ENCODE measurements around the gene CSRP1. TPM values are rescaled to one million over a fixed set of nuclear protein-coding genes. Genes with fewer than 3 reads are reported as not detected.
A peak's percentile ranks its signal among the peaks of the same experiment; 100 is the strongest.

Gene CSRP1
- total RNA-seq, 1 donor from 2014 or later = 823 TPM

DNA sequence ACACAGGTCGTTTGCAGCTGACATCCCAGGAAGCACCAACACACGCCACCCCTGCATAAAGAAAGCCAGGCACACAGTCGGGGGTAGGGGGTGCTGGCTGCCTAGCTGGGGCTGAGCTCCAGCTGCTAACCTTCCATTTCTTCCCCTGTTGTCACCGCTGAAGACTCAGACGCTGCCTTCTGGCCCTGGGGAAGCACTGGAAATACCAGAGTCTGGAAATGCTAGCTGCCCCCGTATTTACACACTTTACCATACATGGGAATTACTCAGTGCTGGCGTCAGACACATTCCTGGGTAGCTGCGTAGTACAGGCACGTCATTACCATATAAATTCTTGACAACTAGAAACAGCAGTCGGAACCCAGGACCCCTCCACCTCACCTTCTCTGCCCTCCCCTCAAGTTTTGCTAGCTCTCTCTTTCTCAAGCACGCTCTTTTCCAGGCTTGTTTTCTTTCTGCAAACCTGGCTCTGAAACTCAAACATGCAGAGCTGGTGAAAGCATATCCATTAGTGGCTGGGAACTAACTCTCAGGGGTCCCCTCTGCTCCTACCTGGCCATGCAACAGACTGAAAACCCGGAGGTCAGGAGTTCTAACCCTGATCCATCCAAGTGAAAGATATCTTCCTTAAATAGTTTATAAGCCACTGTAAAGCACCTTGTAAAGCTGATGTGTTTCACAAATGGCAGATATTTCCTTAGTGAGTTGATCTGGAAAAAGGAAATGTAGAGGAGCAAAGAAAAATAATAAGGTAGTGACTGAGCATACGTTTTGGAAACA lies 3.3 kb downstream of the CSRP1 start:
- no peaks in the 10 kb centered on the region for H3K27me3 ChIP-seq (ENCODE audit: control insufficient read depth, insufficient read depth, low read length)
- DNase-seq (ENCODE audit: low read depth) = peak; percentile 96
- no peak overlapping the region for H3K4me3 ChIP-seq (ENCODE audit: low read depth, low read length)
- H3K36me3 ChIP-seq (ENCODE audit: control insufficient read depth, insufficient read depth, low read length) = no peaks in the 10 kb centered on the region
- no peak for TF ChIP-seq CTCF (IDR thresholded peaks at IDR 0.05; ENCODE audit: insufficient read depth, low read length, poor library complexity, severe bottlenecking)

GRCh38 chr1:201502511-201502857 lies 4.4 kb downstream of the CSRP1 start:
- Histone ChIP-seq H3K4me3 (ENCODE audit: low read depth, low read length) (no peak overlapping the region), H3K36me3 (ENCODE audit: control insufficient read depth, insufficient read depth, low read length) (no peaks in the 10 kb centered on the region), H3K27me3 (ENCODE audit: control insufficient read depth, insufficient read depth, low read length) (no peaks in the 10 kb centered on the region)
- no peak for DNase-seq (ENCODE audit: low read depth)
- no peak for TF ChIP-seq CTCF (IDR thresholded peaks at IDR 0.05; ENCODE audit: insufficient read depth, low read length, poor library complexity, severe bottlenecking)

- Histone ChIP-seq H3K4me3 (ENCODE audit: low read depth, low read length) (no peak overlapping the region), H3K27me3 (ENCODE audit: control insufficient read depth, insufficient read depth, low read length) (no peaks in the 10 kb centered on the region), H3K36me3 (ENCODE audit: control insufficient read depth, insufficient read depth, low read length) (no peaks in the 10 kb centered on the region)
- no peak for TF ChIP-seq CTCF (IDR thresholded peaks at IDR 0.05; ENCODE audit: insufficient read depth, low read length, poor library complexity, severe bottlenecking)
- no peak for DNase-seq (ENCODE audit: low read depth)
Observed at GRCh38 chr1:201501812-201502510, 5.0 kb downstream of the CSRP1 start.

DNA sequence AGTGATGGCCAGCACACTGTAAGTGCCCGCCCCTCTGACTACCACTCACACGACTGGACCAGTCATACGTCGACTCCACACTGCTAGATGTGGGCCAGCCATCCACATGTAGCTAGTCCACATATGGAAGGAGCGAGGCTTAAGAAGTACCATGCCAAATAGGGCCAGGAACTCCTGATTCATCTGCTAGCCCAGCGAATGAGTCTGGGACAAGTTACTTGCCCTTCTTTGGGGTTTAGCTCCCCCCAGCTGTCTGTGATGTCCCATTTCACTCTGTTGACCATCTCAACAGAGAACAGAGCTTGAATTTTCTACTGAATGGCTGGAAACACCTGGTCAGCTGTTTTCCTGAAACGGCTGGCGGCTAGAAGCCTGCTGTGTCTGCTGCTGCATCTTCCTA lies 5.8 kb downstream of the CSRP1 start:
- Histone ChIP-seq H3K36me3 (ENCODE audit: control insufficient read depth, insufficient read depth, low read length) (no peaks in the 10 kb centered on the region), H3K4me3 (ENCODE audit: low read depth, low read length) (no peak overlapping the region), H3K27me3 (ENCODE audit: control insufficient read depth, insufficient read depth, low read length) (no peaks in the 10 kb centered on the region)
- TF ChIP-seq CTCF (IDR thresholded peaks at IDR 0.05; ENCODE audit: insufficient read depth, low read length, poor library complexity, severe bottlenecking) = no peak
- no peak for DNase-seq (ENCODE audit: low read depth)

GRCh38 chr1:201500670-201501120 lies 6.2 kb downstream of the CSRP1 start:
- Histone ChIP-seq H3K27me3 (ENCODE audit: control insufficient read depth, insufficient read depth, low read length) (no peaks in the 10 kb centered on the region), H3K4me3 (ENCODE audit: low read depth, low read length) (no peak overlapping the region), H3K36me3 (ENCODE audit: control insufficient read depth, insufficient read depth, low read length) (peaks cover 1% of the 10 kb centered on the region)
- no peak for DNase-seq (ENCODE audit: low read depth)
- no peak for TF ChIP-seq CTCF (IDR thresholded peaks at IDR 0.05; ENCODE audit: insufficient read depth, low read length, poor library complexity, severe bottlenecking)
